H1 (cell line): ENCODE data around the gene PCCA.

Source experiments
- CBX5 ChIP-seq: fragments of 300-800, 300-1000 bp; sonication (generic); IDR thresholded peaks from 2 replicates; pipeline ENCODE4 v1.7.1; 2016; ENCODE audit warnings: antibody characterized with exemption, low read length, low read depth
- EP300 ChIP-seq, 2 experiments: IDR thresholded peaks; 1 replicate in 1 of 2; 2 replicates in 1 of 2; pipeline ENCODE4 v1.6.1; 2011 to 2012; ENCODE audit warnings: low read depth in 2 of 2, low read length in 2 of 2, mild to moderate bottlenecking in 2 of 2, borderline replicate concordance in 1 of 2, inconsistent platforms in 1 of 2, moderate library complexity in 1 of 2
- EZH2 ChIP-seq: fragments of 200-600 bp; sonication (generic); IDR thresholded peaks from 2 replicates; pipeline ENCODE4 v1.7.1; 2012; ENCODE audit warnings: low read depth, mild to moderate bottlenecking, moderate library complexity, low read length, inconsistent platforms; ENCODE audit not compliant: severe bottlenecking
- KDM1A ChIP-seq: fragments of 200-600, 300-600 bp; sonication (generic); IDR thresholded peaks from 2 replicates; pipeline ENCODE4 v1.7.1; 2016; ENCODE audit warnings: mild to moderate bottlenecking, low read length, borderline replicate concordance
- NANOG ChIP-seq: IDR thresholded peaks from 2 replicates; pipeline ENCODE4 v1.6.1; 2011; ENCODE audit warnings: low read length, low read depth, mild to moderate bottlenecking, inconsistent platforms; ENCODE audit not compliant: insufficient read depth, poor library complexity, severe bottlenecking
- POLR2AphosphoS5 ChIP-seq: IDR thresholded peaks from 2 replicates; pipeline ENCODE4 v1.6.1; 2011; ENCODE audit warnings: low read depth, low read length
- RAD21 ChIP-seq, 2 experiments: IDR thresholded peaks in 1 of 2; conservative IDR thresholded peaks in 1 of 2; 2 replicates each; pipeline ENCODE4 v1.6.1; 2011; ENCODE audit warnings: low read depth in 2 of 2, low read length in 2 of 2, improper control_type of control experiment in 1 of 2, inconsistent platforms in 1 of 2, mild to moderate bottlenecking in 1 of 2, moderate library complexity in 1 of 2
- TAF1 ChIP-seq: IDR thresholded peaks from 2 replicates; pipeline ENCODE4 v1.6.1; 2011; ENCODE audit warnings: mild to moderate bottlenecking, low read depth, low read length
- TF ChIP-seq, protein P1 (sequence below): IDR thresholded peaks from 2 replicates; pipeline ENCODE4 v1.6.1; 2012; ENCODE audit warnings: inconsistent platforms
- TF ChIP-seq, protein P2 (sequence below), 3 experiments: IDR thresholded peaks; 1 replicate in 2 of 3; 2 replicates in 1 of 3; pipeline versions ENCODE4 v1.5.1 to v1.6.1; 2011; ENCODE audit warnings: low read length in 3 of 3, mild to moderate bottlenecking in 3 of 3, inconsistent platforms in 2 of 3, low read depth in 1 of 3, moderate library complexity in 1 of 3; ENCODE audit not compliant: insufficient read depth in 1 of 3; ENCODE audit errors: control extremely low read depth in 1 of 3

DNA sequence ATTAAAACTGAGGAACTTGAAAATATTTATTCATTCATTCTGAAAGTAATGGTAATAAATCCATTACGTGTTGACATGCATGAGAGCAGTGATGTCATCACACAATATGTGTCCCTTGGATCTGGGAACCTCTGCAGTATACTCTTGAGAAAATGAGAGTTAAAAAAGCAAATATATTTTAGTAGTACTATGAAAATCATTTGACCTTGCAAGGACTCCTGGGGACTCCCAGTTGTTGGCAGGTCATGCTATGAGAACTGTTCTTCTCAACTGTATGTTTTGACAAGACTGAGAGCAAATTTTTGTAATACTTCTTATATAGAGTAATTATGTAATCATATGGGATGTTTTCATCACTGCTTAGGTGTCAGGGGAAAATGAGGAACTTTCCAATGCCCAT lies 249.4 kb downstream of the PCCA start:
- TF ChIP-seq TAF1 (no peak), EP300 (IDR thresholded peaks at IDR 0.05; ENCODE audit: borderline replicate concordance in 1 of 2, low read depth in 2 of 2, low read length in 2 of 2) (no peak), RAD21 (IDR thresholded peaks at IDR 0.05 in 1 of 2, conservative IDR thresholded peaks at IDR 0.05 in 1 of 2; ENCODE audit: low read depth in 2 of 2, low read length in 2 of 2) (no peak), POLR2AphosphoS5 (no peak), KDM1A (no peak), NANOG (no peak), CBX5 (no peak), EZH2 (no peak)
- TF ChIP-seq, protein P1, sequence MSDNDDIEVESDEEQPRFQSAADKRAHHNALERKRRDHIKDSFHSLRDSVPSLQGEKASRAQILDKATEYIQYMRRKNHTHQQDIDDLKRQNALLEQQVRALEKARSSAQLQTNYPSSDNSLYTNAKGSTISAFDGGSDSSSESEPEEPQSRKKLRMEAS: no peak
- TF ChIP-seq, protein P2, sequence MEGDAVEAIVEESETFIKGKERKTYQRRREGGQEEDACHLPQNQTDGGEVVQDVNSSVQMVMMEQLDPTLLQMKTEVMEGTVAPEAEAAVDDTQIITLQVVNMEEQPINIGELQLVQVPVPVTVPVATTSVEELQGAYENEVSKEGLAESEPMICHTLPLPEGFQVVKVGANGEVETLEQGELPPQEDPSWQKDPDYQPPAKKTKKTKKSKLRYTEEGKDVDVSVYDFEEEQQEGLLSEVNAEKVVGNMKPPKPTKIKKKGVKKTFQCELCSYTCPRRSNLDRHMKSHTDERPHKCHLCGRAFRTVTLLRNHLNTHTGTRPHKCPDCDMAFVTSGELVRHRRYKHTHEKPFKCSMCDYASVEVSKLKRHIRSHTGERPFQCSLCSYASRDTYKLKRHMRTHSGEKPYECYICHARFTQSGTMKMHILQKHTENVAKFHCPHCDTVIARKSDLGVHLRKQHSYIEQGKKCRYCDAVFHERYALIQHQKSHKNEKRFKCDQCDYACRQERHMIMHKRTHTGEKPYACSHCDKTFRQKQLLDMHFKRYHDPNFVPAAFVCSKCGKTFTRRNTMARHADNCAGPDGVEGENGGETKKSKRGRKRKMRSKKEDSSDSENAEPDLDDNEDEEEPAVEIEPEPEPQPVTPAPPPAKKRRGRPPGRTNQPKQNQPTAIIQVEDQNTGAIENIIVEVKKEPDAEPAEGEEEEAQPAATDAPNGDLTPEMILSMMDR (IDR thresholded peaks at IDR 0.05; ENCODE audit: control extremely low read depth in 1 of 3, insufficient read depth in 1 of 3, low read depth in 1 of 3, low read length in 3 of 3): no peak
